Muscle layer of duodenum (tissue), 2 donors: ENCODE measurements around the gene FBXO7.

Experiments
- H3K27ac ChIP-seq: one replicate; pipeline ENCODE4 v1.7.0; 2013; ENCODE audit warnings: mild to moderate bottlenecking, low read length
- H3K27me3 ChIP-seq: one replicate; pipeline ENCODE4 v1.7.0; 2013; ENCODE audit warnings: low read depth, mild to moderate bottlenecking, control low read depth, low read length
- H3K36me3 ChIP-seq, 2 donors: one replicate each; pipeline ENCODE4 v1.7.0; 2013; ENCODE audit warnings: low read length in 2 of 2, control low read depth in 1 of 2, mild to moderate bottlenecking in 1 of 2; ENCODE audit not compliant: insufficient read depth in 2 of 2, control insufficient read depth in 1 of 2
- H3K4me1 ChIP-seq, 2 donors: one replicate each; pipeline ENCODE4 v1.7.0; 2013; ENCODE audit warnings: low read length in 2 of 2, mild to moderate bottlenecking in 2 of 2, control low read depth in 1 of 2, moderate library complexity in 1 of 2; ENCODE audit not compliant: insufficient read depth in 2 of 2, control insufficient read depth in 1 of 2
- H3K4me3 ChIP-seq, 2 donors: one replicate each; pipeline ENCODE4 v1.7.0; 2013; ENCODE audit warnings: low read length in 2 of 2, low read depth in 1 of 2, mild to moderate bottlenecking in 1 of 2
- H3K9me3 ChIP-seq, 2 donors: one replicate each; pipeline ENCODE4 v1.7.0; 2013; ENCODE audit warnings: low read length in 2 of 2, control low read depth in 1 of 2, mild to moderate bottlenecking in 1 of 2; ENCODE audit not compliant: control insufficient read depth in 1 of 2
- donor health status: healthy.

FBXO7 gene

DNA sequence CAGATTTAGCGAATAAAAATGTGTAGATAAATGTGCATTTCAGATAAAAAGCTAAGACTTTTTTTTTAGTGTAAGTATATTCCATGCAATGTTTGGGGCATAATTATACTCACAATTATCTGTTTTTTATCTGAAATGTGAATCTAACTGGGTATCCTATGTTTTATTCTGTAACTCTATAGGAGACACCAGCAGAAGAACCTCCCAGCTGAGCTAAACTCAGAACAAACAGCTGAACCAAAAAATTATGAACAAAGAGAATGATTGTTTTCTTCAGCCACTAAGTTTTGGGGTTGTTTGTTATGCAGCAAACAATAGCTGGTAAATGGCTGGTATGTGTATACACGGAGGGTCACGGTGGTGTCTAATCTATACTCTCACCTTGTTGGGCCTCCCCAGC is 42.9 kb downstream of the FBXO7 start:
- Histone ChIP-seq H3K4me1 (no peaks in the 10 kb centered on the region), H3K27me3 (no peaks in the 10 kb centered on the region), H3K4me3 (no peak overlapping the region), H3K9me3 (no peaks in the 10 kb centered on the region), H3K36me3 (peaks cover 0 to 3% of the 10 kb centered on the region in 2 donors), H3K27ac (no peak overlapping the region)

DNA sequence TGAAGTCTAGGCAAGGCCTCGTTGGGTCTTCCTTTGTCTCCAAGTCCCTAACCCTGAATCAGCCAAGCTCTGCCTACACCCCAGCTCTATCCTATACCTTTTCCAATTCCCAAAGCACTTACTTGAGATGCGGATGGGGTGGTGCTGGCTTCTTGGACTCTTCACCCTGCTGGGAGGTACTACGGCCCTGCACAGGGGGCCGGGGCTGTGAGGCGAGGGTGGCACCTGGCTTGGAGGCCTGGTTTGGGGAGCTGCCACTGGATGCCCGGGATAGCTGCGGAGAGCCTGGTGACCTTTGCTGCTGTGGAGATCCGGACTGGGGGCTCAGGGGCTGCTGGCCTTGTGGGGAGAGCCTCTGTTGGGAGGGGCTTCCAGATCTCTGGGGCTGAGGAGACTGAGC is 43.3 kb downstream of the FBXO7 start:
- no peaks in the 10 kb centered on the region for H3K27me3 ChIP-seq
- no peak overlapping the region for H3K4me3 ChIP-seq
- H3K27ac ChIP-seq = no peak overlapping the region
- H3K36me3 ChIP-seq = peaks cover 0 to 3% of the 10 kb centered on the region in 2 donors
- H3K9me3 ChIP-seq = no peaks in the 10 kb centered on the region
- H3K4me1 ChIP-seq = no peaks in the 10 kb centered on the region

DNA sequence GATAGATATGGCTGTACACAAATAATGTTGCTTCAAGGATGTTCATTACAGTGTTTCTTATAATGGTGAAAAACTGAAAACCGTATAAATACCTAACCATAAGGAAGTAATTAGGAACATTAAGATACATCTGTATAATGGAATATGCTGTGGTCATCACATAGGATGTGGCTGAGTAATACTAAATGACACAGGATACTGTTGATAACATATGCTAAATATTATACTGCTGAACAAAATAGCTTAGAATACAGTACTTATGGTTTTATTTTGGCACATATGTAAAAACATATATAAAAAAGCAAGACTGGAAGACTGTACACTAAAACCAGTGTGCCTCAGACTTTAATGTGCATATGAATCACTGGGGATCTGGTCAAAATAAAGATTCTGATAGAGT is 43.8 kb downstream of the FBXO7 start:
- H3K9me3 ChIP-seq = no peaks in the 10 kb centered on the region
- H3K4me3 ChIP-seq = no peak overlapping the region
- H3K27ac ChIP-seq = no peak overlapping the region
- H3K4me1 ChIP-seq = no peaks in the 10 kb centered on the region
- H3K27me3 ChIP-seq = no peaks in the 10 kb centered on the region
- peaks cover 0 to 3% of the 10 kb centered on the region in 2 donors for H3K36me3 ChIP-seq

DNA sequence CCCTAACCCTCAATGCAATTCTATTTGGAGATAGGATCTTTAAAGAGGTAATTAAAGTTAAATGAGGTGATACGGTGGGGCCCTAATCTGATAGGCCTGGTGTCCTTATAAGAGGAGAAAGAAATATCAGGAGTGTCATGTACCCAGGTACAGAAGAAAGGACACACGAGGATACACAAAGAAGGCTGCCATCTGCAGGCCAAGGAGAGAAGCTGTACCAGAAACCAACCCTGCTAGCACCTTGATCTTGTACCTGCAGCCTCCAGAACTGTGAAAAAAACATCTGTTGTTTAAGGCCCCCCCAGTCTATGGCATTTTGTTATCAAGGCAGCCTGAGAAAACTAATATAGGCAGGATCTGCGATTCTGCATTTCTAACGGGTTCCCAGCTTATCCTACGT is 44.2 kb downstream of the FBXO7 start:
- H3K9me3 ChIP-seq = no peaks in the 10 kb centered on the region
- no peaks in the 10 kb centered on the region for H3K27me3 ChIP-seq
- H3K36me3 ChIP-seq = peaks cover 0 to 3% of the 10 kb centered on the region in 2 donors
- no peaks in the 10 kb centered on the region for H3K4me1 ChIP-seq
- H3K4me3 ChIP-seq = no peak overlapping the region
- H3K27ac ChIP-seq = no peak overlapping the region

DNA sequence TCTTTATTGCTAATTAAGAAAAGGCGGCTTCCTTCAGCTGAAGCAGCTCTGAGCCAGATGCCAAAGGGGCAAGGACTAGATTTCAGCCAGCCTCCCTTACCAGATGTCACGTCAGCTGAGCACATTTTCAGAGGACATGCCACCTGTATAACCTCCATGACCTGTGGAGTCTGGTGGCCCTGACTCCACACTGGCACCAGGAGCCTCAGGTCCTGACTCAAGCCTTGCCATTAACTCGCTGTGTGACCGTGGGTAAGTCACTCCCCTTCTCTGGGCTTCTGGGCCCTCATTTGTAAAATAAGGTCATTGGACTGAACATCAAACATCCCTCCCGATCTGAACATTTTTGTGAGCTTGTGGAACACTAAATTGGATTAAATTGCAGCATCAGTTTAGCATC is 46.0 kb downstream of the FBXO7 start:
- Histone ChIP-seq H3K36me3 (peaks cover 0 to 3% of the 10 kb centered on the region in 2 donors), H3K4me3 (no peak overlapping the region), H3K27ac (no peak overlapping the region), H3K27me3 (no peaks in the 10 kb centered on the region), H3K4me1 (no peaks in the 10 kb centered on the region), H3K9me3 (no peaks in the 10 kb centered on the region)

DNA sequence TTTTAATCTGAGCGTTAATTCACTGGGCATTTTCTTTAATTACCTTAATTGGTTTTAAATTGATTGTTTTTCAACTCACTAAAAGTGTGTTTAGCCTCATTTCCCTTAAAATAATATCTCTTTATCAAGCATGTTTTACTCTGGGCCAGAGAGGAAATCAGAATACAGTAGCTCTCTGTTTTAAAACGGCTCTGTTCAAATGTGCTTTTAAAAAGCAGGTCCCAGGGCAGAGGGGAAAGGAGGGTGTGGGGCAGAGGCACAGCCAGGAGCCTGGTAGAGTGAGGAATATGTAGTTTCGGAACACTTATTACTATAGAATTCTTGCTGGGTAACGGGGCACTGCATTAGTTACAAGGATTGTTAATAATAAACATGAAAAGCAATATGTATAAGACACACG is 47.6 kb downstream of the FBXO7 start:
- H3K4me1 ChIP-seq = no peaks in the 10 kb centered on the region
- H3K36me3 ChIP-seq = peaks cover 0 to 3% of the 10 kb centered on the region in 2 donors
- no peak overlapping the region for H3K4me3 ChIP-seq
- H3K27ac ChIP-seq = no peak overlapping the region
- H3K9me3 ChIP-seq = no peaks in the 10 kb centered on the region
- H3K27me3 ChIP-seq = no peaks in the 10 kb centered on the region

DNA sequence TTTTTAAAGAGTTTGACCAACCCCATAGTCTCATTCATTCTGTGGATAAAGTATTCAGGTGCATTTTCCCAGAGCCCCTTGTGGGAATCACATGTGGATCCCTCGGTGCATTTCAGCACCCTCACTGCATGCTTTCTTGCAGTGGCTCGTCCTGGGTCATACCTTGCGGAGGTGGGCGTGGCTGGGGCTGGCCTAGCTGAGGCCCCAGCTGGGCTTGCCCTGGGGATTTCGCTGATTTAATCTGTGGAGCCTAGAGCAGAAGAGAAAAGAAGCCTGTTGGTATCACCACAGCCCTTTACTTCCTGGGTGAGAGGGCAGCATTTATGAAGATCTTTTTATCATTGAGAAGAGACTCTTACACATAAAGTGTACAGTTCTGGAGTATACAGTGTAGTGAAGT is 53.1 kb downstream of the FBXO7 start:
- H3K4me3 ChIP-seq = no peak overlapping the region
- H3K27ac ChIP-seq = no peak overlapping the region

DNA sequence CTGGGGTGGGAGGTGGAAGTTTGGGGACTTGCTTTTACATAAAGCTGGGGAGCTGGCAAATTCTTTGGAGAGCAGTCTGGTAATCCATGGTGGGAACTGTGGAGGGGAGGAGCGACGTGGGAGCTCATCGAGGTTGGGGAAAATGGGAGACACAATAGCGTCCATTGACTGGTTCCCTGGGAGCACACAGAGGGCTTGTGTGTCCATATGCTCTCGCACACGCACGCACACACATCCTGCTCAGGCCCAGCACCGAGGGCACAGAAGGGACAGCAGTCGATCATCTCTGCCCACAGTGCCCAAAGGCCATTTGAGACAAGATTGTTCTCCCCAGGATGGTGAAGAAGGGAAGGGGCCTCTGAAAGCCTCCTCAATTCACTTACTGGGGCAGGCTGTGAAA is 53.7 kb downstream of the FBXO7 start:
- no peaks in the 10 kb centered on the region for H3K27me3 ChIP-seq
- H3K4me3 ChIP-seq = no peak overlapping the region
- no peaks in the 10 kb centered on the region for H3K9me3 ChIP-seq
- peaks cover 0 to 15% of the 10 kb centered on the region in 2 donors for H3K4me1 ChIP-seq
- no peak overlapping the region for H3K27ac ChIP-seq
- H3K36me3 ChIP-seq = no peaks in the 10 kb centered on the region

More for the DNA sequence above, 53.1 kb downstream of the FBXO7 start:
- H3K27me3 ChIP-seq = no peaks in the 10 kb centered on the region
- peaks cover 0 to 15% of the 10 kb centered on the region in 2 donors for H3K4me1 ChIP-seq
- no peaks in the 10 kb centered on the region for H3K36me3 ChIP-seq
- H3K9me3 ChIP-seq = no peaks in the 10 kb centered on the region

DNA sequence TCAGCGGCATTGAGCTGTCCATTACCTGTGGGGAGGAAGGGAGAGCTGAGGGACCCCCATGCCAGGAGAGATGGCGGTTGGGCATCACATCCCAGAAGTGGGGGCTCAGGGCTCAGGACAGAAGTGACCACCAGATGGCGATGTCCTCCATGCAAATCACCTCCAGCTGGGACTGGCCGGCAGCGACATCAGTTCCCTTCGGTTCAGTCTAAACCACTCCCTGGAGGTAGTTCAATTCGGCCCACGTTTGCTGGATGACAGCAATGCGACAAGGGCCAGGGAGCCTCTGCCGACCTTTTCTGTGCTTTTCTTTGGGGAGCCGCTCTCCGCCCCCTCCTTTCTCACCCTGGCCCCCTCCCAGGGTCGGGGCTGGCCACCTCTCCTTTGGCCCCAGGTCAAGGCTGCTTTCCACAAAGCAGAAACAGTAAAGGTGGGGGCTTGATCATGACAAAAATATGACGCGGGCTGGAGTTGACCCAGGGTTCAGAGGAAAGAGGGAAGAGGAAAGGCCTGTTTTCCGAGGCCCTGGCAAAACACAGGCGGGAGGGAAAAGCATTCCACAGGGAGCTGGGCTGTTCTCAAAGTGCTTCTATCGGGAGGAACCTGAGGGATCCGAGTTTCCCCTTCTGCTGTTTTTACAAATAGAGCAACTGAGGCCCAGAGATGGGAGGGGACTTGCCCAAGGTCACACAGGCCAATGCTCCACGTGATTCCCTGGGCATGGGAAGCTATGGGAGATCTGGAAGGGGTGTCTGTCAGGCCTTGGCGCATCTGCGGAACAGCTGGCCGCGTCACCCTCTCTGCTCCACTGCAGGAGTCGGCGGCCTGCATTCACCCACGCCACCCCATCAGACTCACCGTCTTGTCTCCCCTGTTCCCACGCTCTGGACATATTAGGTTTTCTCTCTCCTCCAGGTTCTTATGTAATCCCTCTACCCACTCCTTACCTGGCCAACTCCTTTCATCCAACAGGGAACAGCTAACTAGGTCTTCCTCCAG is 54.7 kb downstream of the FBXO7 start:
- Histone ChIP-seq H3K36me3 (no peaks in the 10 kb centered on the region), H3K4me3 (no peak overlapping the region), H3K27ac (peak overlapping the region; percentile 22), H3K27me3 (no peaks in the 10 kb centered on the region), H3K9me3 (no peaks in the 10 kb centered on the region), H3K4me1 (peaks cover 0 to 15% of the 10 kb centered on the region in 2 donors)

DNA sequence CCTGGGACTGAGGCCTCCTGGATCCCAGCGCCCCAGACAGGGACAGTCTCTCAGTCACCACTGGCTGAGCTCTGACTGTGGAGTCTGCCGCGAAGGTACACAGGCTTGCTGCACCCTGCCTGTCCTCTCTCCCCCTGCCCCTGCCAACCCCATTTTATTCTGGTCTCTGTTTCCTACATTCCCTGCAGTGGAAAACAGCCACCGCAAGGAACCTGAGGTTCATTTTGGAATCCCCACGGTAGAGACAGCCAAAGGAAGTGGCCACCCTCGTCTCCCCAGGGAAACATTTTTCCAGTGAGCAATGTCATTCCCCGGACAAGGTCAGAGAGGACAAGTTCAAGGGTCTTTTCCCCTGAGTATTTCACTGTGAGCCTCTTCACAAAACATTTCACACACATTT is 56.6 kb downstream of the FBXO7 start:
- H3K4me1 ChIP-seq = peaks cover 0 to 15% of the 10 kb centered on the region in 2 donors

DNA sequence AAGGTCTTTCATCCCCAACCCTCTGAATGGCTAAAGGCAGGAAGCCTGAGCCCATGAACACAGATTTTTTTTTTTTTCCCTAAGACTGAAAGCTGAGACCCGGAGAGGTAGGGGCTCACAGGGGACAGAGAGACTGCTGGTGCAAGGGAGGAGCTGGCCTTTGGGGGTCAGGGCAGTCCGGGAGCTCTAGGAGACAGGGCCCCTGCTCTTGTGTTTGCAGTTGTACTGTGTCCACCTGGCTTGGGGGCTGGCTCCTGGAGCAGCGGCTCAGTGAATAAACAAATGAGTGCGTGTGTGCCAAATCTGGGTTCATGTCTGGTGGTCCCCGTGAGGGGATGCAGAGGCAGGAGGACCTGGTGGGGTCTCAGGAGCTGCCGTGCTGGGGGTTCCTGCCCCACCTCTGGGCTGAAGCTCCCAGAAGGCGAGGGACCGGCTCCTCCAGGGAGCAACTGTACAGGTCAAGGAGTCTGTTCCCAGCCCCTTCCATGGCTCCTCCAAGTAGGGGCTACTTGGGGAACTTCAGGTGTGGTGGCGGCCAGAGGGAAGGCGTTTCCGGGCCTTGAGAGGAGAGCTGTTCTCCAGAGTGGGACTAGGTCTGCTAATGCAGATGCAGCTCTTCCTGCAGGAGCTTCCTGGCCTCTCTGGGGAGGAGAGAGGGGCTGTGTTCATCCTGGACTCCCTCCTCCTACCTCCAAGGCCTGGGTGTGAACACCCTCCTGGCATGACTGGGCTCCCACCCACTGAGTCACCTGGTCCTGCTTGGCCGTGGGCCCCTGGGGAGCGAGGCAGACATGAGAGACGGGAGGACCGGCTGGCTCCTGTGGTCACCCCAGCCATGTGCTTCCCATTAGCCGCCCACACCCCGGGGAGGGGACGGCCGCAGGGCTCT is 57.6 kb downstream of the FBXO7 start:
- H3K9me3 ChIP-seq = no peaks in the 10 kb centered on the region
- H3K4me1 ChIP-seq = peaks cover 0 to 15% of the 10 kb centered on the region in 2 donors
- no peaks in the 10 kb centered on the region for H3K27me3 ChIP-seq
- H3K4me3 ChIP-seq = no peak overlapping the region
- H3K36me3 ChIP-seq = no peaks in the 10 kb centered on the region
- no peak overlapping the region for H3K27ac ChIP-seq

More for the DNA sequence above, 56.6 kb downstream of the FBXO7 start:
- Histone ChIP-seq H3K9me3 (no peaks in the 10 kb centered on the region), H3K4me3 (no peak overlapping the region), H3K27me3 (no peaks in the 10 kb centered on the region), H3K27ac (peak overlapping the region; percentile 30), H3K36me3 (no peaks in the 10 kb centered on the region)
